OCI-LY7 (cell line): ENCODE results near the gene KIAA0040. TPM values are rescaled to one million over a fixed set of nuclear protein-coding genes. Genes with fewer than 3 reads are reported as not detected.
A peak's percentile ranks its signal among the peaks of the same experiment; 100 is the strongest.

ENCODE experiments used
- BruUV-seq: library from RNA; stranded (reverse); fragments of 400-500 nt; replicated peaks from 2 replicates; lab custom pipeline; 2021; lab: Mats Ljungman, UMichigan
- CTCF ChIA-PET: fragments of 300-600 bp; sonication (Branson Sonifier 250); formaldehyde crosslinking; loops from one replicate; lab custom pipeline; 2022; ENCODE audit warnings: antibody characterized with exemption; ENCODE audit not compliant: unreplicated experiment; lab: Charles Lee
- POLR2A ChIA-PET: fragments of 300-600 bp; sonication (Branson Sonifier 250); formaldehyde crosslinking; loops from one replicate; lab custom pipeline; 2022; ENCODE audit warnings: antibody characterized with exemption; lab: Charles Lee
- DNase-seq: peaks from one replicate; pipeline ENCODE4 v3.0.0-alpha.2; 2015; ENCODE audit warnings: low spot score
- H2AFZ ChIP-seq: fragments of 200-600 bp; sonication (generic), shearing (Covaris generic); 2 replicates; pipeline ENCODE4 v1.6.1; 2014; ENCODE audit warnings: mild to moderate bottlenecking, antibody characterized with exemption, low read length, moderate library complexity
- H3K27ac ChIP-seq: fragments of 200-600 bp; sonication (generic); 2 replicates; pipeline ENCODE4 v1.5.1; 2014; ENCODE audit warnings: mixed run types, low read depth, mild to moderate bottlenecking, moderate library complexity, low read length, inconsistent platforms; ENCODE audit not compliant: poor library complexity, severe bottlenecking
- H3K36me3 ChIP-seq: fragments of 200-600 bp; sonication (generic); 2 replicates; pipeline ENCODE4 v1.6.1; 2014; ENCODE audit warnings: mild to moderate bottlenecking, antibody characterized with exemption, low read length, moderate library complexity, mixed read lengths; ENCODE audit not compliant: insufficient read depth
- H3K4me1 ChIP-seq: fragments of 200-600 bp; sonication (generic); 2 replicates; pipeline ENCODE4 v1.5.1; 2014; ENCODE audit warnings: mild to moderate bottlenecking, low read length; ENCODE audit not compliant: insufficient read depth, poor library complexity, severe bottlenecking
- H3K4me2 ChIP-seq: fragments of 200-600 bp; sonication (generic); 2 replicates; pipeline ENCODE4 v1.6.1; 2014; ENCODE audit warnings: mild to moderate bottlenecking, low read length
- H3K4me3 ChIP-seq: fragments of 200-600 bp; sonication (generic); 2 replicates; pipeline ENCODE4 v1.5.1; 2014; ENCODE audit warnings: mild to moderate bottlenecking, low read depth, low read length; ENCODE audit not compliant: poor library complexity, severe bottlenecking
- H3K79me2 ChIP-seq: fragments of 200-600 bp; sonication (generic); 2 replicates; pipeline ENCODE4 v1.6.1; 2016; ENCODE audit warnings: low read depth, mild to moderate bottlenecking, low read length, moderate library complexity, mixed read lengths; ENCODE audit not compliant: insufficient read depth
- H3K9me2 ChIP-seq: fragments of 200-600 bp; sonication (generic); 2 replicates; pipeline ENCODE4 v1.6.1; 2016; ENCODE audit warnings: mild to moderate bottlenecking, low read length, mixed read lengths; ENCODE audit not compliant: insufficient read depth
- H3K9me3 ChIP-seq: fragments of 200-600 bp; sonication (generic); 2 replicates; pipeline ENCODE4 v1.6.1; 2014; ENCODE audit warnings: mild to moderate bottlenecking, mixed run types, low read length, mixed read lengths
- H4K20me1 ChIP-seq: fragments of 200-600 bp; sonication (generic); 2 replicates; pipeline ENCODE4 v1.6.1; 2014; ENCODE audit warnings: mild to moderate bottlenecking, antibody characterized with exemption, low read length, moderate library complexity, mixed read lengths; ENCODE audit not compliant: insufficient read depth
- CTCF ChIP-seq: fragments of 200-600 bp; sonication (generic); conservative IDR thresholded peaks from 2 replicates; pipeline ENCODE4 v1.5.1; 2014; ENCODE audit warnings: mild to moderate bottlenecking, antibody characterized with exemption, low read length, moderate library complexity, mixed read lengths
- EZH2phosphoT487 ChIP-seq: fragments of 200-600 bp; sonication (generic); IDR thresholded peaks from 2 replicates; pipeline ENCODE4 v1.6.1; 2018; ENCODE audit warnings: low read depth, borderline replicate concordance, mild to moderate bottlenecking, mixed run types, antibody characterized with exemption, low read length, moderate library complexity, mixed read lengths
- intact Hi-C: fragments of 100-400 bp; cut with micrococcal nuclease; formaldehyde crosslinking; loops from one replicate; pipeline ENCODE4 v1.10.0; 2022; ENCODE audit not compliant: unreplicated experiment
- total RNA-seq, 2 experiments: library from RNA; depleted of rRNA in 1 of 2; stranded (reverse); fragments of >200 nt in 1 of 2; shearing (Covaris generic) in 1 of 2; gene quantifications; 2 replicates each; pipeline ENCODE4 v1.2.3, GENCODE V29; 2014 to 2022

The KIAA0040 gene
- total RNA-seq, 2 experiments from 2014 or later = 50.2 to 54.7 TPM

DNA sequence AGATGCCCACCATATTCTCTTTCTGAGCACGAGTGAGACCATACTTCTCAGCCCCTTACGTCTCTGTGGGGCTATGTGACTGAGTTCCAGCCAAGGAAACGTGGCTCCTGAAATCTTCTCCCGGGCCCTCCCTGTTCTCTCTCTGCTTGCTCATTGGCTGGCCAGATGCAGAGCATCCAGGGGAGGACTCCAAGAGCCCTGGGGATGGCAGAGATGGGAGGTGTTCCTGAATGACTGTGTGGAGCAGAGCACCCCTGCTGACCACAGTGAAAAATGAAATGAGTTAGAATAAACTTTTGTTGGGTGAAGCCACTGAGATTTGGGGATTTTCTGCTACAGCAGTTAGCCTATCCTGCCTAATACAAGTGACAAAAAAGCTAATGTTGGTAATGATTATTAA, 23.8 kb downstream of the KIAA0040 start:
- DNase-seq = no peak
- Histone ChIP-seq H3K4me2 (no peak overlapping the region), H4K20me1 (no peaks in the 10 kb centered on the region), H3K79me2 (peaks cover 40% of the 10 kb centered on the region; the same call in 1 of the 2 replicates), H3K27ac (no peak overlapping the region), H3K9me2 (no peaks in the 10 kb centered on the region), H3K9me3 (no peaks in the 10 kb centered on the region), H3K36me3 (peaks cover 100% of the 10 kb centered on the region), H2AFZ (no peak overlapping the region), H3K4me1 (peaks cover 16% of the 10 kb centered on the region), H3K4me3 (no peak overlapping the region)
- BruUV-seq = no TSS peak
- POLR2A ChIA-PET = interaction anchor here (0.9 to 1.4 kb wide), 3 partner anchors 17 to 121 kb away, joined by 3 to 5 read pairs (median 3); no protein-coding TSS in a partner anchor
- CTCF ChIA-PET = no interaction called here
- intact Hi-C loops = no loop called here
- TF ChIP-seq CTCF (0 out of 2 replicates have a peak, but pooled peaks have one; percentile 13), EZH2phosphoT487 (no peak)

GRCh38 chr1:175167861-175168260, 24.7 kb downstream of the KIAA0040 start:
- H3K4me3 ChIP-seq = no peak overlapping the region
- H2AFZ ChIP-seq = no peak overlapping the region
- H3K4me2 ChIP-seq = no peak overlapping the region
- H3K79me2 ChIP-seq = peaks cover 31% of the 10 kb centered on the region; the same call in 1 of the 2 replicates
- H3K36me3 ChIP-seq = peaks cover 100% of the 10 kb centered on the region
- BruUV-seq = no TSS peak
- ChIA-PET CTCF (no interaction called here), POLR2A (interaction anchor here (0.7 kb wide), 1 partner anchor 897 kb away, joined by 3 read pairs; no protein-coding TSS in a partner anchor)
- no peak for DNase-seq
- intact Hi-C loops = no loop called here
- H3K9me2 ChIP-seq = no peaks in the 10 kb centered on the region
- no peaks in the 10 kb centered on the region for H4K20me1 ChIP-seq
- H3K9me3 ChIP-seq = no peaks in the 10 kb centered on the region
- H3K4me1 ChIP-seq = peaks cover 7% of the 10 kb centered on the region
- no peak for TF ChIP-seq EZH2phosphoT487
- TF ChIP-seq CTCF = no peak
- H3K27ac ChIP-seq = no peak overlapping the region

DNA sequence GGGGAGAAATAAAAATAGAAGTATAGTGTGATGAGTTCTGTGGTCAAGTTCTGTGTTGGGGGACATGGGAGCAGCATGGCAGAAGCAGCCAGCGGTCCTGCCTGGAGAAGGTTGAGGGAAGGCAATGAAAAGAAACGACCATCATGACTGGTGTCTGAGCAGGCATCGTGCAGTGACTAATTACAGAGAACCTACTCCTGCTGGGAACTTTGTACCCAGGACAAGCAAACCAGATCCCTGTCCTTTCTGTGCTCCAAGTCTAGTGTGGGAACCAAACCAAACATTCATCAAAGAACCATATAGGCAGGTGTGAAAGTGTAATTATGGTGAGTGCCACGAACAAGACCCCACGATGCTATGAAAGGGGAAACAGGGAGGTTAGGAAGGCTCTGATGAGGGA, 25.8 kb downstream of the KIAA0040 start:
- Histone ChIP-seq H3K27ac (no peak overlapping the region), H3K9me2 (no peaks in the 10 kb centered on the region), H3K9me3 (no peaks in the 10 kb centered on the region), H4K20me1 (no peaks in the 10 kb centered on the region), H3K4me3 (no peak overlapping the region), H2AFZ (no peak overlapping the region), H3K36me3 (peaks cover 100% of the 10 kb centered on the region), H3K79me2 (peaks cover 20% of the 10 kb centered on the region; the same call in 1 of the 2 replicates), H3K4me2 (no peak overlapping the region), H3K4me1 (no peaks in the 10 kb centered on the region)
- DNase-seq = no peak
- TF ChIP-seq EZH2phosphoT487 (no peak), CTCF (no peak)
- no TSS peak for BruUV-seq
- ChIA-PET CTCF (no interaction called here), POLR2A (no interaction called here)
- intact Hi-C loops = no loop called here
